H1 (cell line): ENCODE measurements around the gene YARS2.

Experiments
- KDM1A ChIP-seq: fragments of 200-600, 300-600 bp; sonication (generic); IDR thresholded peaks from 2 replicates; pipeline ENCODE4 v1.7.1; 2016; ENCODE audit warnings: mild to moderate bottlenecking, low read length, borderline replicate concordance
- MAFK ChIP-seq: IDR thresholded peaks from 2 replicates; pipeline ENCODE4 v1.6.1; 2012; ENCODE audit warnings: low read depth, mild to moderate bottlenecking, improper control_type of control experiment, low read length
- POLR2AphosphoS5 ChIP-seq: IDR thresholded peaks from 2 replicates; pipeline ENCODE4 v1.6.1; 2011; ENCODE audit warnings: low read depth, low read length
- TF ChIP-seq, protein P1 (sequence below), 3 experiments: IDR thresholded peaks; 1 replicate in 2 of 3; 2 replicates in 1 of 3; pipeline versions ENCODE4 v1.5.1 to v1.6.1; 2011; ENCODE audit warnings: low read length in 3 of 3, mild to moderate bottlenecking in 3 of 3, inconsistent platforms in 2 of 3, low read depth in 1 of 3, moderate library complexity in 1 of 3; ENCODE audit not compliant: insufficient read depth in 1 of 3; ENCODE audit errors: control extremely low read depth in 1 of 3

DNA sequence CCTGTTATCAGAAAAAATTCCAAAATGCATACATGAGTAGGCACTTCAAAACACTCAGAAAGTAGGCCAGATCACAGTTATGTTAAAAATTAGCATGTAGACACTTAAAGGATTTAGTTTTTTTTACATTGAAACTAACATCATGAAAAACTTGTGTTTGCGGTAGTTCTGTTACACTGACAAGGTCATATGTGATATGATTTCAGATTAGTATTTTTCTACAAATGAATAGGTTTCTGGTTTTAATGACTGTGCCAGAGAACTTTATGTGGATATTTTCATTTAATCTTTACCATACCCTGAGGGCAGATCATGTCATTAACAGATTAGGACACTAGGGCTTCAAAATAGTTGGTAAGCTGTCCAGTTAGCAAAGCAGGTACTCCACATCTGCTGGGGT lies 20.7 kb downstream of the YARS2 start:
- no peak for TF ChIP-seq KDM1A
- no peak for TF ChIP-seq POLR2AphosphoS5
- TF ChIP-seq, protein P1, sequence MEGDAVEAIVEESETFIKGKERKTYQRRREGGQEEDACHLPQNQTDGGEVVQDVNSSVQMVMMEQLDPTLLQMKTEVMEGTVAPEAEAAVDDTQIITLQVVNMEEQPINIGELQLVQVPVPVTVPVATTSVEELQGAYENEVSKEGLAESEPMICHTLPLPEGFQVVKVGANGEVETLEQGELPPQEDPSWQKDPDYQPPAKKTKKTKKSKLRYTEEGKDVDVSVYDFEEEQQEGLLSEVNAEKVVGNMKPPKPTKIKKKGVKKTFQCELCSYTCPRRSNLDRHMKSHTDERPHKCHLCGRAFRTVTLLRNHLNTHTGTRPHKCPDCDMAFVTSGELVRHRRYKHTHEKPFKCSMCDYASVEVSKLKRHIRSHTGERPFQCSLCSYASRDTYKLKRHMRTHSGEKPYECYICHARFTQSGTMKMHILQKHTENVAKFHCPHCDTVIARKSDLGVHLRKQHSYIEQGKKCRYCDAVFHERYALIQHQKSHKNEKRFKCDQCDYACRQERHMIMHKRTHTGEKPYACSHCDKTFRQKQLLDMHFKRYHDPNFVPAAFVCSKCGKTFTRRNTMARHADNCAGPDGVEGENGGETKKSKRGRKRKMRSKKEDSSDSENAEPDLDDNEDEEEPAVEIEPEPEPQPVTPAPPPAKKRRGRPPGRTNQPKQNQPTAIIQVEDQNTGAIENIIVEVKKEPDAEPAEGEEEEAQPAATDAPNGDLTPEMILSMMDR (IDR thresholded peaks at IDR 0.05; ENCODE audit: control extremely low read depth in 1 of 3, insufficient read depth in 1 of 3, low read depth in 1 of 3, low read length in 3 of 3): no peak
- TF ChIP-seq MAFK: no peak
